Chondrocyte (in vitro differentiated cells): ENCODE measurements around the gene TPP2. TPM values are rescaled to one million over a fixed set of nuclear protein-coding genes. Genes with fewer than 3 reads are reported as not detected.

Experiments
- DNase-seq: peaks from one replicate; pipeline ENCODE4 v3.0.0; 2021; ENCODE audit warnings: mixed read lengths, low spot score
- H3K27ac Mint-ChIP-seq: one replicate; pipeline ENCODE4 v1.8.0; 2021; ENCODE audit warnings: mild to moderate bottlenecking, moderate library complexity, mixed read lengths; ENCODE audit not compliant: unreplicated experiment
- H3K27me3 Mint-ChIP-seq: 2 replicates; pipeline ENCODE4 v1.8.0; 2021; ENCODE audit warnings: low read depth, mixed read lengths
- H3K36me3 Mint-ChIP-seq: 2 replicates; pipeline ENCODE4 v1.8.0; 2021; ENCODE audit warnings: low read depth, mixed read lengths
- H3K4me1 Mint-ChIP-seq: 2 replicates; pipeline ENCODE4 v1.8.0; 2021; ENCODE audit warnings: low read depth, mild to moderate bottlenecking, mixed read lengths
- H3K4me3 Mint-ChIP-seq: one replicate; pipeline ENCODE4 v1.8.0; 2021; ENCODE audit warnings: mild to moderate bottlenecking, moderate library complexity, mixed read lengths; ENCODE audit not compliant: unreplicated experiment
- H3K9me3 Mint-ChIP-seq: 2 replicates; pipeline ENCODE4 v1.8.0; 2021; ENCODE audit warnings: low read depth, mixed read lengths
- CTCF ChIP-seq: fragments of 200-600 bp; sonication (generic); IDR thresholded peaks from 2 replicates; pipeline ENCODE4 v1.5.0; 2021; ENCODE audit warnings: antibody characterized with exemption, mild to moderate bottlenecking, moderate library complexity
- total RNA-seq: library from RNA; stranded (reverse); gene quantifications from 3 replicates; pipeline ENCODE4 v1.2.1, GENCODE V29; 2021

TPP2 gene
- total RNA-seq, 1 donor from 2014 or later: 27.8 TPM

GRCh38 chr13:102642029-102642428 lies 45.2 kb downstream of the TPP2 start:
- H3K9me3 Mint-ChIP-seq: no peaks in the 10 kb centered on the region
- no peaks in the 10 kb centered on the region for H3K4me1 Mint-ChIP-seq
- no peaks in the 10 kb centered on the region for H3K27me3 Mint-ChIP-seq
- no peak overlapping the region for H3K27ac Mint-ChIP-seq
- TF ChIP-seq CTCF: no peak
- no peak overlapping the region for H3K4me3 Mint-ChIP-seq
- H3K36me3 Mint-ChIP-seq: peaks cover 26% of the 10 kb centered on the region
- DNase-seq: no peak

GRCh38 chr13:102642475-102642874 lies 45.7 kb downstream of the TPP2 start:
- TF ChIP-seq CTCF: no peak
- H3K9me3 Mint-ChIP-seq: no peaks in the 10 kb centered on the region
- H3K4me3 Mint-ChIP-seq: no peak overlapping the region
- H3K36me3 Mint-ChIP-seq: peaks cover 22% of the 10 kb centered on the region
- no peak for DNase-seq
- H3K27ac Mint-ChIP-seq: no peak overlapping the region
- no peaks in the 10 kb centered on the region for H3K27me3 Mint-ChIP-seq
- H3K4me1 Mint-ChIP-seq: no peaks in the 10 kb centered on the region

DNA sequence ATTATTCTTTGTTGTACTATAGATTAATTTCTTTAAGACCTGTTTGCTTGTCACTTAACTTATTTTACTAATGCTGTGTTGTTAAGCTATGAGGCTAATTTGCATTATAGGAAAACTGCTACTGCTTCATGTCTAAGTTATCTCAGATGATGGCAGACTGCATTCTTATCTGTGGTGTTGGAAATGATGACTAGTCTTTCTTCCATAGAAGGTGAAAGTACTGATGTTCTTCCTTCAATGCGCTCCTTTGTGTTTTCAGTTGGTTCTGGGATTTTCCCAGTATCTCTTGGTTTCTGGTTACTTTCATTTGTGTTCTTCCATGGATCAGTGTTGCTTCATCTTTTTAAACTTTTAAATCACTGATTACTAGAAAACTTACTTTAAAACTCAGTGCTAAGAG lies 46.9 kb downstream of the TPP2 start:
- H3K4me1 Mint-ChIP-seq: peaks cover under 1% of the 10 kb centered on the region
- peaks cover 17% of the 10 kb centered on the region for H3K36me3 Mint-ChIP-seq
- TF ChIP-seq CTCF: no peak
- no peaks in the 10 kb centered on the region for H3K9me3 Mint-ChIP-seq
- H3K27me3 Mint-ChIP-seq: no peaks in the 10 kb centered on the region
- no peak for DNase-seq
- H3K4me3 Mint-ChIP-seq: no peak overlapping the region
- no peak overlapping the region for H3K27ac Mint-ChIP-seq

DNA sequence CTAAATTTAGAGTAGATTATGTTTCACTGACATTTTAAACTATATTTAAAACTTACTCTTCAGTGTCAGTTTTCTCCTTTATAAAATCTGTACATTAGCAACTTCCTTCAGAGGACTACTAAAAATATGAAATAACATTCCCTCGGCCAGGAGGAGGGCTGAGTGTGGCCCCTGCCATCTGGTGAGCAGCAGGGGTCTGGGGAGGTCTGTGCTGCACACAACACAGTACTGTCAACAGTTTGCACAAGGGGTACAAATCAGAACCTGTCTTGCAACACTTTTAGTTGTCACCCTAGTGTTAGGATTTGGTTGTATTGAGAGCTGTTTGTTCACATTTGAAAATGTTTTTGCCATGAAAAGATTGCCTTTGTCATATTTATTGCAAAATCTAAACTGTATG lies 48.9 kb downstream of the TPP2 start:
- Mint-ChIP-seq H3K4me3 (no peak overlapping the region), H3K27me3 (no peaks in the 10 kb centered on the region), H3K4me1 (peaks cover 8% of the 10 kb centered on the region), H3K9me3 (no peaks in the 10 kb centered on the region), H3K36me3 (peaks cover 18% of the 10 kb centered on the region), H3K27ac (no peak overlapping the region)
- DNase-seq: no peak
- no peak for TF ChIP-seq CTCF

GRCh38 chr13:102648046-102648445 lies 51.3 kb downstream of the TPP2 start:
- TF ChIP-seq CTCF: no peak
- H3K27ac Mint-ChIP-seq: no peak overlapping the region
- peaks cover 26% of the 10 kb centered on the region for H3K4me1 Mint-ChIP-seq
- no peak overlapping the region for H3K4me3 Mint-ChIP-seq
- peaks cover 16% of the 10 kb centered on the region for H3K36me3 Mint-ChIP-seq
- no peaks in the 10 kb centered on the region for H3K27me3 Mint-ChIP-seq
- no peak for DNase-seq
- H3K9me3 Mint-ChIP-seq: no peaks in the 10 kb centered on the region
